A673 (cell line): Measurements from ENCODE around the gene PNPLA5. TPM values are rescaled to one million over a fixed set of nuclear protein-coding genes. Genes with fewer than 3 reads are reported as not detected.
A peak's percentile ranks its signal among the peaks of the same experiment; 100 is the strongest.

Experiments used
- BruUV-seq: library from RNA; stranded (reverse); fragments of 400-500 nt; replicated peaks from 2 replicates; lab custom pipeline; 2021; lab: Mats Ljungman, UMichigan
- CTCF ChIA-PET: fragments of 300-600 bp; sonication (Branson Sonifier 250); formaldehyde crosslinking; loops from one replicate; lab custom pipeline; 2022; ENCODE audit warnings: antibody characterized with exemption; lab: Charles Lee
- POLR2A ChIA-PET: fragments of 300-600 bp; sonication (Branson Sonifier 250); formaldehyde crosslinking; loops from one replicate; lab custom pipeline; 2022; ENCODE audit warnings: antibody characterized with exemption; ENCODE audit not compliant: low non-redundant PET; lab: Charles Lee
- DNase-seq: peaks from one replicate; pipeline ENCODE4 v3.0.0-alpha.2; 2015; ENCODE audit warnings: low spot score
- H3K27ac ChIP-seq: fragments of 200-600 bp; sonication (generic); 2 replicates; pipeline ENCODE4 v1.5.1; 2016; ENCODE audit warnings: mixed run types, low read depth, mild to moderate bottlenecking, mixed read lengths, antibody characterized with exemption, low read length; ENCODE audit not compliant: poor library complexity, severe bottlenecking
- H3K27me3 ChIP-seq: fragments of 200-600 bp; sonication (generic); replicated peaks from 2 replicates; pipeline ENCODE4 v1.6.1; 2017; ENCODE audit warnings: mixed run types, low read depth, mild to moderate bottlenecking, mixed read lengths, antibody characterized with exemption, low read length; ENCODE audit not compliant: insufficient read depth, poor library complexity
- H3K36me3 ChIP-seq: fragments of 200-600 bp; sonication (generic); 2 replicates; pipeline ENCODE4 v1.6.1; 2016; ENCODE audit warnings: mixed run types, mild to moderate bottlenecking, mixed read lengths, antibody characterized with exemption, low read length; ENCODE audit not compliant: insufficient read depth, poor library complexity, severe bottlenecking
- H3K4me1 ChIP-seq: fragments of 200-600 bp; sonication (generic); 2 replicates; pipeline ENCODE4 v1.6.1; 2017; ENCODE audit warnings: mixed run types, mild to moderate bottlenecking, mixed read lengths, antibody characterized with exemption, low read length; ENCODE audit not compliant: insufficient read depth, poor library complexity, severe bottlenecking
- H3K4me3 ChIP-seq: fragments of 200-600 bp; sonication (generic); 2 replicates; pipeline ENCODE4 v1.5.1; 2016; ENCODE audit warnings: low read depth, mixed run types, mild to moderate bottlenecking, mixed read lengths, low read length; ENCODE audit not compliant: poor library complexity, severe bottlenecking
- H3K9me3 ChIP-seq: fragments of 200-600 bp; sonication (generic); 2 replicates; pipeline ENCODE4 v1.6.1; 2016; ENCODE audit warnings: mixed run types, low read depth, mild to moderate bottlenecking, mixed read lengths, antibody characterized with exemption, low read length; ENCODE audit not compliant: poor library complexity, severe bottlenecking
- CTCF ChIP-seq: fragments of 300-800, 200-600 bp; sonication (generic); conservative IDR thresholded peaks from 2 replicates; pipeline ENCODE4 v1.5.1; 2017; ENCODE audit warnings: low read depth, mild to moderate bottlenecking, antibody characterized with exemption, low read length, moderate library complexity, mixed read lengths
- EZH2 ChIP-seq: fragments of 200-600 bp; sonication (generic); IDR thresholded peaks from 2 replicates; pipeline ENCODE4 v1.6.1; 2017; ENCODE audit warnings: borderline replicate concordance, low read depth, mild to moderate bottlenecking, mixed read lengths, antibody characterized with exemption, low read length; ENCODE audit not compliant: poor library complexity, severe bottlenecking
- intact Hi-C: fragments of 100-400 bp; cut with micrococcal nuclease; formaldehyde crosslinking; loops from one replicate; pipeline ENCODE4 v1.10.0; 2022; ENCODE audit not compliant: unreplicated experiment
- total RNA-seq: library from RNA; stranded (reverse); gene quantifications from 2 replicates; pipeline ENCODE4 v1.2.3, GENCODE V29; 2021

The PNPLA5 gene
- total RNA-seq, 1 experiment from 2014 or later = not detected

- H3K27ac ChIP-seq = no peak overlapping the region
- CTCF ChIA-PET = no interaction called here
- H3K4me3 ChIP-seq = no peak overlapping the region
- intact Hi-C loops = no loop called here
- POLR2A ChIA-PET = no interaction called here
- H3K9me3 ChIP-seq = no peaks in the 10 kb centered on the region
- H3K36me3 ChIP-seq = no peaks in the 10 kb centered on the region
- TF ChIP-seq EZH2 (no peak), CTCF (no peak)
- no TSS peak for BruUV-seq
- H3K27me3 ChIP-seq = no peaks in the 10 kb centered on the region
- H3K4me1 ChIP-seq = peaks cover 12% of the 10 kb centered on the region
- DNase-seq = peak; percentile 38
These were observed 53.7 kb downstream of the PNPLA5 start for GRCh38 chr22:43838161-43838560.

- H3K27ac ChIP-seq = no peak overlapping the region
- peak; percentile 77 for DNase-seq
- no peak overlapping the region for H3K4me3 ChIP-seq
- H3K4me1 ChIP-seq = peaks cover 12% of the 10 kb centered on the region
- ChIA-PET POLR2A (no interaction called here), CTCF (interaction anchor here (0.6 kb wide), 1 partner anchor 641 kb away, joined by 3 read pairs; no protein-coding TSS in a partner anchor)
- intact Hi-C loops = no loop called here
- H3K9me3 ChIP-seq = no peaks in the 10 kb centered on the region
- no TSS peak for BruUV-seq
- TF ChIP-seq CTCF (no peak), EZH2 (no peak)
- no peaks in the 10 kb centered on the region for H3K36me3 ChIP-seq
- H3K27me3 ChIP-seq = no peaks in the 10 kb centered on the region
These were observed 54.1 kb downstream of the PNPLA5 start for GRCh38 chr22:43837666-43838065.

- no peak for DNase-seq
These were observed 56.1 kb downstream of the PNPLA5 start for GRCh38 chr22:43835736-43836135.

More at GRCh38 chr22:43835736-43836135, 56.1 kb downstream of the PNPLA5 start:
- TF ChIP-seq CTCF (no peak), EZH2 (no peak)
- intact Hi-C loops = no loop called here
- ChIA-PET POLR2A (no interaction called here), CTCF (no interaction called here)
- Histone ChIP-seq H3K36me3 (no peaks in the 10 kb centered on the region), H3K27ac (no peak overlapping the region), H3K4me1 (peaks cover 12% of the 10 kb centered on the region), H3K9me3 (no peaks in the 10 kb centered on the region), H3K4me3 (no peak overlapping the region), H3K27me3 (no peaks in the 10 kb centered on the region)
- no TSS peak for BruUV-seq
